OCI-LY7 (cell line): ENCODE results near the gene CCDC73. TPM values are rescaled to one million over a fixed set of nuclear protein-coding genes. Genes with fewer than 3 reads are reported as not detected.
"Not testable (repeated sequence)": the region's sequence is repeated elsewhere in the genome, so short reads cannot be mapped to it uniquely, and the experiment has no call there.

Experiments
- BruUV-seq: library from RNA; stranded (reverse); fragments of 400-500 nt; replicated peaks from 2 replicates; lab custom pipeline; 2021; lab: Mats Ljungman, UMichigan
- CTCF ChIA-PET: fragments of 300-600 bp; sonication (Branson Sonifier 250); formaldehyde crosslinking; loops from one replicate; lab custom pipeline; 2022; ENCODE audit warnings: antibody characterized with exemption; ENCODE audit not compliant: unreplicated experiment; lab: Charles Lee
- POLR2A ChIA-PET: fragments of 300-600 bp; sonication (Branson Sonifier 250); formaldehyde crosslinking; loops from one replicate; lab custom pipeline; 2022; ENCODE audit warnings: antibody characterized with exemption; lab: Charles Lee
- DNase-seq: peaks from one replicate; pipeline ENCODE4 v3.0.0-alpha.2; 2015; ENCODE audit warnings: low spot score
- H2AFZ ChIP-seq: fragments of 200-600 bp; sonication (generic), shearing (Covaris generic); 2 replicates; pipeline ENCODE4 v1.6.1; 2014; ENCODE audit warnings: mild to moderate bottlenecking, antibody characterized with exemption, low read length, moderate library complexity
- H3K27ac ChIP-seq: fragments of 200-600 bp; sonication (generic); 2 replicates; pipeline ENCODE4 v1.5.1; 2014; ENCODE audit warnings: mixed run types, low read depth, mild to moderate bottlenecking, moderate library complexity, low read length, inconsistent platforms; ENCODE audit not compliant: poor library complexity, severe bottlenecking
- H3K36me3 ChIP-seq: fragments of 200-600 bp; sonication (generic); 2 replicates; pipeline ENCODE4 v1.6.1; 2014; ENCODE audit warnings: mild to moderate bottlenecking, antibody characterized with exemption, low read length, moderate library complexity, mixed read lengths; ENCODE audit not compliant: insufficient read depth
- H3K4me1 ChIP-seq: fragments of 200-600 bp; sonication (generic); 2 replicates; pipeline ENCODE4 v1.5.1; 2014; ENCODE audit warnings: mild to moderate bottlenecking, low read length; ENCODE audit not compliant: insufficient read depth, poor library complexity, severe bottlenecking
- H3K4me2 ChIP-seq: fragments of 200-600 bp; sonication (generic); 2 replicates; pipeline ENCODE4 v1.6.1; 2014; ENCODE audit warnings: mild to moderate bottlenecking, low read length
- H3K4me3 ChIP-seq: fragments of 200-600 bp; sonication (generic); 2 replicates; pipeline ENCODE4 v1.5.1; 2014; ENCODE audit warnings: mild to moderate bottlenecking, low read depth, low read length; ENCODE audit not compliant: poor library complexity, severe bottlenecking
- H3K79me2 ChIP-seq: fragments of 200-600 bp; sonication (generic); 2 replicates; pipeline ENCODE4 v1.6.1; 2016; ENCODE audit warnings: low read depth, mild to moderate bottlenecking, low read length, moderate library complexity, mixed read lengths; ENCODE audit not compliant: insufficient read depth
- H3K9me2 ChIP-seq: fragments of 200-600 bp; sonication (generic); 2 replicates; pipeline ENCODE4 v1.6.1; 2016; ENCODE audit warnings: mild to moderate bottlenecking, low read length, mixed read lengths; ENCODE audit not compliant: insufficient read depth
- H3K9me3 ChIP-seq: fragments of 200-600 bp; sonication (generic); 2 replicates; pipeline ENCODE4 v1.6.1; 2014; ENCODE audit warnings: mild to moderate bottlenecking, mixed run types, low read length, mixed read lengths
- H4K20me1 ChIP-seq: fragments of 200-600 bp; sonication (generic); 2 replicates; pipeline ENCODE4 v1.6.1; 2014; ENCODE audit warnings: mild to moderate bottlenecking, antibody characterized with exemption, low read length, moderate library complexity, mixed read lengths; ENCODE audit not compliant: insufficient read depth
- CTCF ChIP-seq: fragments of 200-600 bp; sonication (generic); conservative IDR thresholded peaks from 2 replicates; pipeline ENCODE4 v1.5.1; 2014; ENCODE audit warnings: mild to moderate bottlenecking, antibody characterized with exemption, low read length, moderate library complexity, mixed read lengths
- EZH2phosphoT487 ChIP-seq: fragments of 200-600 bp; sonication (generic); IDR thresholded peaks from 2 replicates; pipeline ENCODE4 v1.6.1; 2018; ENCODE audit warnings: low read depth, borderline replicate concordance, mild to moderate bottlenecking, mixed run types, antibody characterized with exemption, low read length, moderate library complexity, mixed read lengths
- intact Hi-C: fragments of 100-400 bp; cut with micrococcal nuclease; formaldehyde crosslinking; loops from one replicate; pipeline ENCODE4 v1.10.0; 2022; ENCODE audit not compliant: unreplicated experiment
- total RNA-seq, 2 experiments: library from RNA; depleted of rRNA in 1 of 2; stranded (reverse); fragments of >200 nt in 1 of 2; shearing (Covaris generic) in 1 of 2; gene quantifications; 2 replicates each; pipeline ENCODE4 v1.2.3, GENCODE V29; 2014 to 2022

Gene CCDC73
- total RNA-seq, 2 experiments from 2014 or later = not detected

GRCh38 chr11:32827276-32827675, 32.8 kb upstream of the CCDC73 start:
- H3K79me2 ChIP-seq = no peaks in the 10 kb centered on the region
- no peaks in the 10 kb centered on the region for H3K4me1 ChIP-seq
- TF ChIP-seq EZH2phosphoT487 (no peak), CTCF (no peak)
- H3K4me2 ChIP-seq = no peak overlapping the region
- H3K27ac ChIP-seq = no peak overlapping the region
- BruUV-seq = no TSS peak
- POLR2A ChIA-PET = no interaction called here
- no peak overlapping the region for H3K4me3 ChIP-seq
- no peaks in the 10 kb centered on the region for H4K20me1 ChIP-seq
- intact Hi-C loops = loop anchor here (5.0 kb wide), 1 partner anchor 40 kb away; no protein-coding TSS in a partner anchor
- no peaks in the 10 kb centered on the region for H3K9me2 ChIP-seq
- DNase-seq = no peak
- H3K9me3 ChIP-seq = no peaks in the 10 kb centered on the region
- H3K36me3 ChIP-seq = no peaks in the 10 kb centered on the region
- H2AFZ ChIP-seq = no peak overlapping the region
- CTCF ChIA-PET = no interaction called here

GRCh38 chr11:32826113-32826512, 31.7 kb upstream of the CCDC73 start:
- H2AFZ ChIP-seq = no peak overlapping the region
- no peaks in the 10 kb centered on the region for H3K4me1 ChIP-seq
- no TSS peak for BruUV-seq
- no peaks in the 10 kb centered on the region for H3K9me3 ChIP-seq
- H3K27ac ChIP-seq = no peak overlapping the region
- ChIA-PET CTCF (no interaction called here), POLR2A (interaction anchor here (0.7 kb wide), 1 partner anchor 10 kb away, joined by 3 read pairs; no protein-coding TSS in a partner anchor)
- intact Hi-C loops = loop anchor here (5.0 kb wide), 1 partner anchor 41 kb away; no protein-coding TSS in a partner anchor
- H4K20me1 ChIP-seq = no peaks in the 10 kb centered on the region
- no peak overlapping the region for H3K4me2 ChIP-seq
- no peaks in the 10 kb centered on the region for H3K36me3 ChIP-seq
- TF ChIP-seq EZH2phosphoT487 (no peak), CTCF (no peak)
- H3K79me2 ChIP-seq = no peaks in the 10 kb centered on the region
- no peak for DNase-seq
- H3K9me2 ChIP-seq = no peaks in the 10 kb centered on the region
- H3K4me3 ChIP-seq = no peak overlapping the region

GRCh38 chr11:32823617-32824016, 29.2 kb upstream of the CCDC73 start:
- intact Hi-C loops = not testable (repeated sequence)

More at GRCh38 chr11:32823617-32824016, 29.2 kb upstream of the CCDC73 start:
- DNase-seq, H2AFZ ChIP-seq, H3K4me1 ChIP-seq, H4K20me1 ChIP-seq, H3K4me3 ChIP-seq, H3K79me2 ChIP-seq, H3K4me2 ChIP-seq, CTCF ChIA-PET, H3K36me3 ChIP-seq, BruUV-seq, H3K27ac ChIP-seq, H3K9me3 ChIP-seq, H3K9me2 ChIP-seq: not testable (repeated sequence)
- POLR2A ChIA-PET = interaction anchor here (0.7 to 1.0 kb wide), 2 partner anchors 213 to 269 kb away, joined by 3 read pairs; no protein-coding TSS in a partner anchor
